ENCODE results near the gene IRF7. TPM values are rescaled to one million over a fixed set of nuclear protein-coding genes. Genes with fewer than 3 reads are reported as not detected.

IRF7 gene
- total and polyA plus RNA-seq, 4 donors: 15.7 to 62.4 (median 37.0) TPM

GRCh38 chr11:638631-639331 lies 23.0 kb upstream of the IRF7 start:
- no peak overlapping the region for H3K27ac ChIP-seq (ENCODE audit: low read depth in 1 of 2, low read length in 2 of 2)
- peaks cover 0 to 5% (median under 1%) of the 10 kb centered on the region in 4 donors for H3K36me3 ChIP-seq (ENCODE audit: control insufficient read depth in 4 of 4, insufficient read depth in 3 of 4, low read depth in 1 of 4, low read length in 3 of 4)
- no peaks in the 10 kb centered on the region for H3K9me3 ChIP-seq (ENCODE audit: control insufficient read depth in 4 of 4, low read length in 3 of 4)
- H3K4me3 ChIP-seq (ENCODE audit: low read depth in 1 of 3, low read length in 3 of 3): no peak overlapping the region
- no peak overlapping the region for H3K9ac ChIP-seq (ENCODE audit: low read depth in 1 of 2, low read length in 2 of 2)
- whole genome bisulfite sequencing: 79% methylated on average over 28 of the region's 28 CpGs
- TF ChIP-seq RXRA (IDR thresholded peaks at IDR 0.05) (no peak), FOXA1 (IDR thresholded peaks at IDR 0.05) (no peak), FOXA2 (IDR thresholded peaks at IDR 0.05) (no peak), REST (IDR thresholded peaks at IDR 0.05) (no peak), EGR1 (IDR thresholded peaks at IDR 0.05; ENCODE audit: low read depth in 2 of 2) (no peak), JUND (IDR thresholded peaks at IDR 0.05) (no peak), MAX (IDR thresholded peaks at IDR 0.05) (no peak), NR2F2 (IDR thresholded peaks at IDR 0.05) (no peak), CTCF (IDR thresholded peaks at IDR 0.05; ENCODE audit: low read depth, low read length, missing input control) (no peak), HNF4G (IDR thresholded peaks at IDR 0.05) (no peak), TAF1 (conservative IDR thresholded peaks at IDR 0.05) (no peak), RAD21 (IDR thresholded peaks at IDR 0.05) (no peak), HNF4A (conservative IDR thresholded peaks at IDR 0.05) (no peak), YY1 (IDR thresholded peaks at IDR 0.05) (no peak), SP1 (IDR thresholded peaks at IDR 0.05) (no peak), ZBTB33 (IDR thresholded peaks at IDR 0.05) (no peak), ATF3 (IDR thresholded peaks at IDR 0.05) (no peak), GABPA (IDR thresholded peaks at IDR 0.05 in 1 of 2, conservative IDR thresholded peaks at IDR 0.05 in 1 of 2) (no peak)
- no peak for DNase-seq (ENCODE audit: low spot score)
- H3K27me3 ChIP-seq (ENCODE audit: control insufficient read depth in 4 of 4, insufficient read depth in 4 of 4, low read length in 3 of 4): no peaks in the 10 kb centered on the region
- peaks cover 3 to 20% (median 7%) of the 10 kb centered on the region in 4 donors for H3K4me1 ChIP-seq (ENCODE audit: control insufficient read depth in 4 of 4, insufficient read depth in 4 of 4, low read length in 3 of 4)

Measured in liver (tissue), 9 donors.